RWPE1 (cell line): Measurements from ENCODE around the gene JAK1.

ENCODE experiments used
- CTCF ChIA-PET: fragments of 350-600 bp; sonication (Branson Sonifier 250); formaldehyde crosslinking; extraction: SDS; loops from one replicate; lab custom pipeline; 2021; lab: Yijun Ruan, JAX
- POLR2A ChIA-PET: fragments of 400-600 bp; formaldehyde crosslinking; extraction: SDS; loops from one replicate; lab custom pipeline; 2020; ENCODE audit warnings: antibody characterized with exemption; ENCODE audit not compliant: low non-redundant PET; lab: Yijun Ruan, JAX
- DNase-seq: peaks from one replicate; pipeline ENCODE4 v3.0.0; 2012; ENCODE audit warnings: low spot score
- H3K27ac ChIP-seq: fragments of 450-650 bp; 2 replicates; pipeline ENCODE4 v1.5.1; 2017
- TF ChIP-seq, protein P1 (sequence below): fragments of 450-650 bp; conservative IDR thresholded peaks from 2 replicates; pipeline ENCODE4 v1.5.1; 2017; ENCODE audit warnings: low read depth, mild to moderate bottlenecking

Gene JAK1

GRCh38 chr1:64929221-64929620, 37.1 kb downstream of the JAK1 start:
- H3K27ac ChIP-seq = no peak overlapping the region
- CTCF ChIA-PET = no interaction called here
- no peak for DNase-seq
- TF ChIP-seq, protein P1, sequence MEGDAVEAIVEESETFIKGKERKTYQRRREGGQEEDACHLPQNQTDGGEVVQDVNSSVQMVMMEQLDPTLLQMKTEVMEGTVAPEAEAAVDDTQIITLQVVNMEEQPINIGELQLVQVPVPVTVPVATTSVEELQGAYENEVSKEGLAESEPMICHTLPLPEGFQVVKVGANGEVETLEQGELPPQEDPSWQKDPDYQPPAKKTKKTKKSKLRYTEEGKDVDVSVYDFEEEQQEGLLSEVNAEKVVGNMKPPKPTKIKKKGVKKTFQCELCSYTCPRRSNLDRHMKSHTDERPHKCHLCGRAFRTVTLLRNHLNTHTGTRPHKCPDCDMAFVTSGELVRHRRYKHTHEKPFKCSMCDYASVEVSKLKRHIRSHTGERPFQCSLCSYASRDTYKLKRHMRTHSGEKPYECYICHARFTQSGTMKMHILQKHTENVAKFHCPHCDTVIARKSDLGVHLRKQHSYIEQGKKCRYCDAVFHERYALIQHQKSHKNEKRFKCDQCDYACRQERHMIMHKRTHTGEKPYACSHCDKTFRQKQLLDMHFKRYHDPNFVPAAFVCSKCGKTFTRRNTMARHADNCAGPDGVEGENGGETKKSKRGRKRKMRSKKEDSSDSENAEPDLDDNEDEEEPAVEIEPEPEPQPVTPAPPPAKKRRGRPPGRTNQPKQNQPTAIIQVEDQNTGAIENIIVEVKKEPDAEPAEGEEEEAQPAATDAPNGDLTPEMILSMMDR = no peak
- POLR2A ChIA-PET = no interaction called here

GRCh38 chr1:64928325-64928724, 38.0 kb downstream of the JAK1 start:
- H3K27ac ChIP-seq = no peak overlapping the region
- POLR2A ChIA-PET = no interaction called here
- no peak for DNase-seq

GRCh38 chr1:64925594-64925993, 40.8 kb downstream of the JAK1 start:
- CTCF ChIA-PET = no interaction called here
- DNase-seq = no peak
- POLR2A ChIA-PET = no interaction called here
- TF ChIP-seq, protein P1 = no peak
- no peak overlapping the region for H3K27ac ChIP-seq

More at GRCh38 chr1:64928325-64928724, 38.0 kb downstream of the JAK1 start:
- CTCF ChIA-PET = no interaction called here
- TF ChIP-seq, protein P1 = no peak

DNA sequence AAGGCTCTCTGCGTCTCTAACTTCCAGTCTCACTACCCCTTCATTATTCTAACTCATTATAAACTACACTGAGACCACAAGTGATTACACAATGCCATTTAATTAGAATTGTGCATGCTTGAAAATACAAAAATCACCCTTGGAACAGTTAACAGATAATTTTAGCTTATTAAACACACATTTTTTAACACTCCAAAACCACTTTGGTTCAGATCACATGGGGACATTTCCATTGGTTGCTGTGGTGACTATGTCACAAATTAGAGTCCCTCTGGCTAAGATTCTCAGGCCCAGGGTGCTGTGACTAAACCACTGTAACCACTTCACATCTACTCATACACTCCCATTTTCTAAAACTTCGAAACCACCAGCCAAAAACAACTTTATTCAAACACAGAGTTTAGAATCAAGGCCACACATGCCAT, 43.0 kb downstream of the JAK1 start:
- TF ChIP-seq, protein P1 = no peak
- ChIA-PET POLR2A (no interaction called here), CTCF (interaction anchor here (0.6 to 1.0 kb wide), 3 partner anchors 29 to 1598 kb away, joined by 3 to 4 read pairs (median 3); no protein-coding TSS in a partner anchor)
- H3K27ac ChIP-seq = no peak overlapping the region
- no peak for DNase-seq

DNA sequence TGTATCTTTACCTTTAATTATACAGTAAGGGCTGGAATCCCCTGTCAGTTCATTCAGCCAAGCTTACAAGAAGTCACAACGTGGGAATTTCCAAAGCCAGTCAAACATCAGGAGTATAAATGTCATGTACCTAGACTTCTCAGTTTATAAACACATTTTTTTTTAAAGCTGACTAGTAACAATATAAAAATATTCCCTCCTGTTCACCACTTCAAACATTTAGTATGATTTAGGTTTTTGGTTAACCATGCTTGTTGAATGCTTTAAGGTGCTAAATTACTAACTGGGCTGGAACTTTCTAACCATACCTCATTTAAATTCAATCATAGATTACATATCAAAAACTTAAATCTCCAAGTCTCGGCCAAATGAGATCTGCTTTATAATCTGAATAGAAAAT, 44.0 kb downstream of the JAK1 start:
- no peak overlapping the region for H3K27ac ChIP-seq
- POLR2A ChIA-PET = no interaction called here
- CTCF ChIA-PET = interaction anchor here (0.7 to 1.0 kb wide), 2 partner anchors 28 to 34 kb away, joined by 3 to 6 read pairs; no protein-coding TSS in a partner anchor
- DNase-seq = no peak
- TF ChIP-seq, protein P1 = no peak

DNA sequence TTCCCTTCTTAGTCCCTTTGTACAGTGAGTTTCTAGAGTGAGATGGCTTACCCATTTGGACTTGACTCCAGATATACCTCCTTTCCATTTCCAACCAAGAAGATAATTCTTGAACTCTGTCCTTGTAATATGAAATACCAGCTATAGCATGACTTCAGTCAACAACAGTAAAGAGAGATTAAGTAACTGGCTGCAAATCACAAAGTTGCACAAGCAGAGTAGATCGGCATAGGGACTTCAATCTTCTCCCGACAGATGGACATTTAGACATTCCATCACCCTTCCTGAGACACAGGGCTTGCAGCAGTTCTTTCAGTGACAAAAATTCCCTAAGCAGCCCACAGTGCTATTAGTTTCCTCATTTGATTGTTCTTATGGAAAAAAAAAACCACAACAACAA, 44.6 kb downstream of the JAK1 start:
- POLR2A ChIA-PET = no interaction called here
- TF ChIP-seq, protein P1 = no peak
- no peak overlapping the region for H3K27ac ChIP-seq
- no peak for DNase-seq
- CTCF ChIA-PET = interaction anchor here (0.7 kb wide), 1 partner anchor 35 kb away, joined by 6 read pairs; no protein-coding TSS in a partner anchor
